ENCODE results near the gene JAGN1. TPM values are rescaled to one million over a fixed set of nuclear protein-coding genes. Genes with fewer than 3 reads are reported as not detected.
A peak's percentile ranks its signal among the peaks of the same experiment; 100 is the strongest.

Gene JAGN1
- total and polyA plus RNA-seq, 7 donors, result 24.7 to 55.1 (median 39.2) TPM

DNA sequence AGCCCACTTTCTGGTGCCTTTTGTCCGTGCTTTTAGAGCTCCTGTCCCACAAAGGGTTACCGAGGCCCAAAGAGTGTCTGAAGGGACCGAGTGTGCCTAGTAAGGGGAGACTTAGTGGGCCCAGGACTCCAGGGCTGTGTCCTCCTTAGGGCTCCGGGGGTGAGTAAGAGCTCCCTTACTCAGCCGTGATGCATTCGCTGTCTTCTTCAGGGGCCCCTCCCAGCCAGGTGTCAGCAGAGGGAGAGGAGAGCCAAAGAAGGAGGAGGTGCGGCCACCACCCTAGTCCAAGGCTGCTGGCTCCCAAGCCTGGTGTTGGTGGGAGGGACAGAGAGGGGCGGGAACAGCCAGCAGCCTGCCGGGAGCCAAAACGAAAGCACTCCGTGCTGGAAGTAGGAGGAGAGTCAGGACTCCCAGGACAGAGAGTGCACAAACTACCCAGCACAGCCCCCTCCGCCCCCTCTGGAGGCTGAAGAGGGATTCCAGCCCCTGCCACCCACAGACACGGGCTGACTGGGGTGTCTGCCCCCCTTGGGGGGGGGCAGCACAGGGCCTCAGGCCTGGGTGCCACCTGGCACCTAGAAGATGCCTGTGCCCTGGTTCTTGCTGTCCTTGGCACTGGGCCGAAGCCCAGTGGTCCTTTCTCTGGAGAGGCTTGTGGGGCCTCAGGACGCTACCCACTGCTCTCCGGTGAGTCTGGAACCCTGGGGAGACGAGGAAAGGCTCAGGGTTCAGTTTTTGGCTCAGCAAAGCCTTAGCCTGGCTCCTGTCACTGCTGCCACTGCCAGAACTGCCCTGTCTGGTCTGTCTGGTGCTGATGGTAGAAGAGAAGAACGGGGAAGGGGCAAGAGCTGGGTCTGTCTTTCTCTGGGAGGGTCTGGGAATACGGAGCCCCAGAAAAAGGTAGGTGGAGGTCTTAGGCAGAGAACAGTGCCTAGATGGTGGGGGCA, 26.6 kb downstream of the JAGN1 start, which contains the start of gene IL17RC:
IL17RC (plus strand) TSS at position 365 of the 947 bp plus-strand sequence; CDS start at position 583, 218 bp downstream.
- H3K9me3 ChIP-seq, result no peaks in the 10 kb centered on the region
- H3K4me1 ChIP-seq, result peaks cover 0 to 56% (median 47%) of the 10 kb centered on the region in 4 donors
- peaks cover 0 to 21% (median 5%) of the 10 kb centered on the region in 4 donors for H3K36me3 ChIP-seq
- WGBS, 2 donors, result 7 to 22% methylated on average over 19 of the region's 19 CpGs
- H3K4me3 ChIP-seq, result peak within 1 kb of the TSS; percentile 47 to 83 (median 68)
- TF ChIP-seq, protein P1, sequence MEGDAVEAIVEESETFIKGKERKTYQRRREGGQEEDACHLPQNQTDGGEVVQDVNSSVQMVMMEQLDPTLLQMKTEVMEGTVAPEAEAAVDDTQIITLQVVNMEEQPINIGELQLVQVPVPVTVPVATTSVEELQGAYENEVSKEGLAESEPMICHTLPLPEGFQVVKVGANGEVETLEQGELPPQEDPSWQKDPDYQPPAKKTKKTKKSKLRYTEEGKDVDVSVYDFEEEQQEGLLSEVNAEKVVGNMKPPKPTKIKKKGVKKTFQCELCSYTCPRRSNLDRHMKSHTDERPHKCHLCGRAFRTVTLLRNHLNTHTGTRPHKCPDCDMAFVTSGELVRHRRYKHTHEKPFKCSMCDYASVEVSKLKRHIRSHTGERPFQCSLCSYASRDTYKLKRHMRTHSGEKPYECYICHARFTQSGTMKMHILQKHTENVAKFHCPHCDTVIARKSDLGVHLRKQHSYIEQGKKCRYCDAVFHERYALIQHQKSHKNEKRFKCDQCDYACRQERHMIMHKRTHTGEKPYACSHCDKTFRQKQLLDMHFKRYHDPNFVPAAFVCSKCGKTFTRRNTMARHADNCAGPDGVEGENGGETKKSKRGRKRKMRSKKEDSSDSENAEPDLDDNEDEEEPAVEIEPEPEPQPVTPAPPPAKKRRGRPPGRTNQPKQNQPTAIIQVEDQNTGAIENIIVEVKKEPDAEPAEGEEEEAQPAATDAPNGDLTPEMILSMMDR (IDR thresholded peaks at IDR 0.05), result no peak
- TF ChIP-seq EP300 (IDR thresholded peaks at IDR 0.05), result no peak
- peak; percentile 83 to 94 (median 86) for TF ChIP-seq POLR2AphosphoS5 (IDR thresholded peaks at IDR 0.05)
- peak; percentile 73 to 75 for TF ChIP-seq POLR2A (IDR thresholded peaks at IDR 0.05)
- no peaks in the 10 kb centered on the region for H3K27me3 ChIP-seq
- intact Hi-C loops (cut with DNase I), result loop anchor here (2.0 kb wide), 2 partner anchors 16 to 30 kb away; partner anchors contain the start of gene CRELD1
- H3K27ac ChIP-seq, result peak within 1 kb of the TSS; percentile 83 to 98 (median 96)
- peak; percentile 98 for DNase-seq

DNA sequence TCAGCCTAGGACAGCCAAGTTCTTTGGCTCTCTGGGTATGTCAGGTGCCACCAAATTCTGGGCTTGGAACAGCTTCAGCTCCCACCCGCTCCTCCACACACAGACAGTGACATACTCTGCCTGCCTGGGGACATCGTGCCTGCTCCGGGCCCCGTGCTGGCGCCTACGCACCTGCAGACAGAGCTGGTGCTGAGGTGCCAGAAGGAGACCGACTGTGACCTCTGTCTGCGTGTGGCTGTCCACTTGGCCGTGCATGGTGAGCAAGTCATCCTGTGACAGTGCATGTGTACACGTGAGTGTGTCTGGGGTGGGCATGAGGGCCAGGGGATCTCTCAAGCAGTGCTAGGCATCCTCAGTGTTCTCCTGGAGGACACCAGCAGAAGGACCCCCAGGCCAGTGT, 27.4 kb downstream of the JAGN1 start:
- Histone ChIP-seq H3K9me3 (no peaks in the 10 kb centered on the region), H3K4me3 (peak overlapping the region in 3 of 4 donors; percentile 65 to 83 (median 72)), H3K27ac (peak overlapping the region; percentile 83 to 98 (median 96)), H3K36me3 (peaks cover 0 to 28% (median 5%) of the 10 kb centered on the region in 4 donors), H3K27me3 (no peaks in the 10 kb centered on the region), H3K4me1 (peaks cover 0 to 56% (median 47%) of the 10 kb centered on the region in 4 donors)
- intact Hi-C loops (cut with DNase I), result loop anchor here (2.0 kb wide), 2 partner anchors 15 to 29 kb away; partner anchors contain the start of gene CRELD1
- TF ChIP-seq POLR2A (IDR thresholded peaks at IDR 0.05) (no peak), POLR2AphosphoS5 (IDR thresholded peaks at IDR 0.05) (no peak), EP300 (IDR thresholded peaks at IDR 0.05) (no peak)
- TF ChIP-seq, protein P1 (IDR thresholded peaks at IDR 0.05), result no peak
- no peak for DNase-seq
- 70 to 79% methylated on average over 10 of the region's 10 CpGs for WGBS, 2 donors

DNA sequence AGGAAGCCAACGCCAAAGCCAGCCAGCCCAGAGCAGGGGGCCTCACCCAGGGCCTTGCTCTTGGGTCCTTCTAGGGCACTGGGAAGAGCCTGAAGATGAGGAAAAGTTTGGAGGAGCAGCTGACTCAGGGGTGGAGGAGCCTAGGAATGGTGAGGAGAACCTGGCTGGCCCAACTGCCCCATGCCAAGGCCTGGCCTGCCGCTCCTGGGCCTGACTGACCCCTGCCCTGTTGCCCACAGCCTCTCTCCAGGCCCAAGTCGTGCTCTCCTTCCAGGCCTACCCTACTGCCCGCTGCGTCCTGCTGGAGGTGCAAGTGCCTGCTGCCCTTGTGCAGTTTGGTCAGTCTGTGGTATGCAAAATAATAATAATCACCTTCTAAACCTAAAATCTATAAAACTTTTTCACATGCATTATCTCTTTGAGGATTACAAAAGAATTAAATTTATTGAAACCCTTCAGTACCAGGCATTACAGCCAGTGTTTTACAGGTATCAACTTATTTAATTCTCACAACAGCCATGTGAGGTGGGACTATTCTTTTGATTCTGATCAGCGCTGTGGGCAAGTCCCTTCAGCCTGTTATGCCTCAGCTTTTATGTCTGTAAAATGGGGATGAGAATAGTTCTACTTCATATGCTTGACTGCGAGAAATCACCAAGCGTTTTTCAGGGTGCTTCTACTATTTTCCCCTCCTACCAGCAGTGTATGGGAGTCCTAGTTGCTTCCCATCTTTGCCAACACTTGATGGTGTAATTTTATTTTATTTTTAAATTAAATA, 28.0 kb downstream of the JAGN1 start:
- no peak for DNase-seq
- Histone ChIP-seq H3K27me3 (no peaks in the 10 kb centered on the region), H3K9me3 (no peaks in the 10 kb centered on the region), H3K36me3 (peaks cover 0 to 32% (median 5%) of the 10 kb centered on the region in 4 donors), H3K4me1 (peaks cover 0 to 51% (median 44%) of the 10 kb centered on the region in 4 donors), H3K4me3 (no peak overlapping the region), H3K27ac (peak overlapping the region in 3 of 4 donors; percentile 96 to 98 (median 97))
- intact Hi-C loops (cut with DNase I), result no loop called here
- WGBS, 2 donors, result 95 to 96% methylated on average over 8 of the region's 8 CpGs
- TF ChIP-seq POLR2AphosphoS5 (IDR thresholded peaks at IDR 0.05) (no peak), EP300 (IDR thresholded peaks at IDR 0.05) (no peak), POLR2A (IDR thresholded peaks at IDR 0.05) (no peak)
- TF ChIP-seq, protein P1 (IDR thresholded peaks at IDR 0.05), result no peak

DNA sequence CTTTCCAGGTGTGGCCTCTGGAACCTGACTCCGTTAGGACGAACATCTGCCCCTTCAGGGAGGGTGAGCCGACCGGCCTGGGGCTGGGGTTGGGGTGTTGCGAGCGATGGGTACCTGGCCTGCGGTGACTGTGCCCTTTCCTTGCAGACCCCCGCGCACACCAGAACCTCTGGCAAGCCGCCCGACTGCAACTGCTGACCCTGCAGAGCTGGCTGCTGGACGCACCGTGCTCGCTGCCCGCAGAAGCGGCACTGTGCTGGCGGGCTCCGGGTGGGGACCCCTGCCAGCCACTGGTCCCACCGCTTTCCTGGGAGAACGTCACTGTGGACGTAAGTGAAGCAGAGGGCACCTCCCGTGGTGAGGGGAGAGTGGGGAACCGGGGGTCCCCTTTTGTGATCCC, 37.7 kb downstream of the JAGN1 start:
- peaks cover 20 to 70% (median 28%) of the 10 kb centered on the region in 4 donors for H3K36me3 ChIP-seq
- H3K4me3 ChIP-seq, result no peak overlapping the region
- WGBS, 2 donors, result 96 to 97% methylated on average over 23 of the region's 23 CpGs
- intact Hi-C loops (cut with DNase I), result no loop called here
- no peak for TF ChIP-seq POLR2A (IDR thresholded peaks at IDR 0.05)
- TF ChIP-seq, protein P1 (IDR thresholded peaks at IDR 0.05), result no peak
- TF ChIP-seq POLR2AphosphoS5 (IDR thresholded peaks at IDR 0.05), result no peak
- no peak for TF ChIP-seq EP300 (IDR thresholded peaks at IDR 0.05)
- H3K27ac ChIP-seq, result no peak overlapping the region
- no peaks in the 10 kb centered on the region for H3K9me3 ChIP-seq
- peaks cover 0 to 15% (median 13%) of the 10 kb centered on the region in 4 donors for H3K4me1 ChIP-seq
- DNase-seq, result no peak
- no peaks in the 10 kb centered on the region for H3K27me3 ChIP-seq
